ENCODE measurements around the gene GREM2. TPM values are rescaled to one million over a fixed set of nuclear protein-coding genes. Genes with fewer than 3 reads are reported as not detected.

Gene GREM2
- total and polyA plus RNA-seq, 2 experiments from 2014 or later, result 47.8 to 86.5 TPM

- no peak overlapping the region for H3K27ac ChIP-seq
- no peaks in the 10 kb centered on the region for H3K9me3 ChIP-seq (ENCODE audit: low read depth)
- no peaks in the 10 kb centered on the region for H3K9me2 ChIP-seq (ENCODE audit: insufficient read depth)
- H3K36me3 ChIP-seq (ENCODE audit: low read depth), result peaks cover 34% of the 10 kb centered on the region
- H3K4me3 ChIP-seq, result no peak overlapping the region
- peaks cover 58% of the 10 kb centered on the region for H3F3A ChIP-seq (ENCODE audit: insufficient read depth)
- no peaks in the 10 kb centered on the region for H3K27me3 ChIP-seq (replicated peaks; ENCODE audit: insufficient read depth)
- no peak for DNase-seq
- no peaks in the 10 kb centered on the region for H4K20me1 ChIP-seq (ENCODE audit: insufficient read depth)
- H3K79me2 ChIP-seq (ENCODE audit: insufficient read depth), result peaks cover 80% of the 10 kb centered on the region
- peaks cover 7% of the 10 kb centered on the region for H3K4me1 ChIP-seq (ENCODE audit: insufficient read depth)
- H3K9ac ChIP-seq, result no peak overlapping the region
- in situ Hi-C loops (cut with MboI), result no loop called here
- 84 to 94% methylated on average over 3 of the region's 3 CpGs for WGBS, 2 experiments (ENCODE audit: low coverage in 1 of 2, low lambda C conversion rate in 2 of 2, missing lambda C conversion rate in 2 of 2)
- no peak overlapping the region for H3K4me2 ChIP-seq (ENCODE audit: unreplicated experiment)
- no peak overlapping the region for H2AFZ ChIP-seq
- no peak for TF ChIP-seq EZH2phosphoT487 (IDR thresholded peaks at IDR 0.05; ENCODE audit: insufficient read depth, low read depth)
- TF ChIP-seq EZH2 (IDR thresholded peaks at IDR 0.05; ENCODE audit: insufficient read depth, poor library complexity, severe bottlenecking), result no peak
Observed at GRCh38 chr1:240562779-240563178, 49.2 kb downstream of the GREM2 start.

GRCh38 chr1:240562111-240562590 lies 49.8 kb downstream of the GREM2 start:
- H3K27ac ChIP-seq, result peak overlapping the region; percentile 26; the same call in 1 of the 2 replicates
- no peak overlapping the region for H3K9ac ChIP-seq
- H4K20me1 ChIP-seq (ENCODE audit: insufficient read depth), result no peaks in the 10 kb centered on the region
- no peak overlapping the region for H3K4me2 ChIP-seq (ENCODE audit: unreplicated experiment)
- TF ChIP-seq EZH2phosphoT487 (IDR thresholded peaks at IDR 0.05; ENCODE audit: insufficient read depth, low read depth) (no peak), EZH2 (IDR thresholded peaks at IDR 0.05; ENCODE audit: insufficient read depth, poor library complexity, severe bottlenecking) (no peak)
- H3K4me1 ChIP-seq (ENCODE audit: insufficient read depth), result peaks cover 7% of the 10 kb centered on the region
- no peak overlapping the region for H2AFZ ChIP-seq
- peaks cover 55% of the 10 kb centered on the region for H3F3A ChIP-seq (ENCODE audit: insufficient read depth)
- H3K9me3 ChIP-seq (ENCODE audit: low read depth), result no peaks in the 10 kb centered on the region
- H3K36me3 ChIP-seq (ENCODE audit: low read depth), result peaks cover 29% of the 10 kb centered on the region
- H3K27me3 ChIP-seq (replicated peaks; ENCODE audit: insufficient read depth), result no peaks in the 10 kb centered on the region
- in situ Hi-C loops (cut with MboI), result no loop called here
- H3K4me3 ChIP-seq, result no peak overlapping the region
- 95 to 96% methylated on average over 7 of the region's 7 CpGs for WGBS, 2 experiments (ENCODE audit: low coverage in 1 of 2, low lambda C conversion rate in 2 of 2, missing lambda C conversion rate in 2 of 2)
- DNase-seq, result peak; percentile 51
- no peaks in the 10 kb centered on the region for H3K9me2 ChIP-seq (ENCODE audit: insufficient read depth)
- peaks cover 80% of the 10 kb centered on the region for H3K79me2 ChIP-seq (ENCODE audit: insufficient read depth)

GRCh38 chr1:240559781-240560180 lies 52.2 kb downstream of the GREM2 start:
- no peak overlapping the region for H3K9ac ChIP-seq
- no peaks in the 10 kb centered on the region for H3K27me3 ChIP-seq (replicated peaks; ENCODE audit: insufficient read depth)
- no peak overlapping the region for H3K4me2 ChIP-seq (ENCODE audit: unreplicated experiment)
- H2AFZ ChIP-seq, result no peak overlapping the region
- no peak overlapping the region for H3K27ac ChIP-seq
- DNase-seq, result no peak
- in situ Hi-C loops (cut with MboI), result no loop called here
- TF ChIP-seq EZH2phosphoT487 (IDR thresholded peaks at IDR 0.05; ENCODE audit: insufficient read depth, low read depth), result no peak
- no peak for TF ChIP-seq EZH2 (IDR thresholded peaks at IDR 0.05; ENCODE audit: insufficient read depth, poor library complexity, severe bottlenecking)
- no peak overlapping the region for H3K4me3 ChIP-seq
- H3F3A ChIP-seq (ENCODE audit: insufficient read depth), result peaks cover 69% of the 10 kb centered on the region
- H4K20me1 ChIP-seq (ENCODE audit: insufficient read depth), result no peaks in the 10 kb centered on the region
- peaks cover 26% of the 10 kb centered on the region for H3K4me1 ChIP-seq (ENCODE audit: insufficient read depth)
- no peaks in the 10 kb centered on the region for H3K9me3 ChIP-seq (ENCODE audit: low read depth)
- no peaks in the 10 kb centered on the region for H3K9me2 ChIP-seq (ENCODE audit: insufficient read depth)
- peaks cover 73% of the 10 kb centered on the region for H3K79me2 ChIP-seq (ENCODE audit: insufficient read depth)
- peaks cover 12% of the 10 kb centered on the region; the same call in 1 of the 2 replicates for H3K36me3 ChIP-seq (ENCODE audit: low read depth)
- 91 to 96% methylated on average over 5 of the region's 5 CpGs for WGBS, 2 experiments (ENCODE audit: low coverage in 1 of 2, low lambda C conversion rate in 2 of 2, missing lambda C conversion rate in 2 of 2)

- Histone ChIP-seq H3K27ac (peak overlapping the region; percentile 6; the same call in 1 of the 2 replicates), H3K36me3 (ENCODE audit: low read depth) (no peaks in the 10 kb centered on the region; the same call in 1 of the 2 replicates), H2AFZ (no peak overlapping the region), H3F3A (ENCODE audit: insufficient read depth) (peaks cover 58% of the 10 kb centered on the region), H3K9me3 (ENCODE audit: low read depth) (no peaks in the 10 kb centered on the region), H3K4me1 (ENCODE audit: insufficient read depth) (peaks cover 22% of the 10 kb centered on the region), H3K4me2 (ENCODE audit: unreplicated experiment) (peak overlapping the region; percentile 42), H3K79me2 (ENCODE audit: insufficient read depth) (peaks cover 87% of the 10 kb centered on the region), H3K4me3 (no peak overlapping the region), H3K27me3 (replicated peaks; ENCODE audit: insufficient read depth) (no peaks in the 10 kb centered on the region), H3K9ac (no peak overlapping the region), H3K9me2 (ENCODE audit: insufficient read depth) (no peaks in the 10 kb centered on the region), H4K20me1 (ENCODE audit: insufficient read depth) (no peaks in the 10 kb centered on the region)
- TF ChIP-seq EZH2 (IDR thresholded peaks at IDR 0.05; ENCODE audit: insufficient read depth, poor library complexity, severe bottlenecking) (no peak), EZH2phosphoT487 (IDR thresholded peaks at IDR 0.05; ENCODE audit: insufficient read depth, low read depth) (no peak)
- peak; percentile 50 for DNase-seq
- 59 to 69% methylated on average over 2 of the region's 2 CpGs for WGBS, 2 experiments (ENCODE audit: low coverage in 1 of 2, low lambda C conversion rate in 2 of 2, missing lambda C conversion rate in 2 of 2)
- in situ Hi-C loops (cut with MboI), result no loop called here
Observed at GRCh38 chr1:240555524-240555923, 56.4 kb downstream of the GREM2 start.
